DMS79 (cell line): Measurements from ENCODE around the gene FLVCR2.
"Not testable (repeated sequence)": the region's sequence is repeated elsewhere in the genome, so short reads cannot be mapped to it uniquely, and the experiment has no call there.

Source experiments
- DNase-seq: peaks from one replicate; lab custom pipeline; 2025; lab: John Stamatoyannopoulos, UW

FLVCR2 gene

DNA sequence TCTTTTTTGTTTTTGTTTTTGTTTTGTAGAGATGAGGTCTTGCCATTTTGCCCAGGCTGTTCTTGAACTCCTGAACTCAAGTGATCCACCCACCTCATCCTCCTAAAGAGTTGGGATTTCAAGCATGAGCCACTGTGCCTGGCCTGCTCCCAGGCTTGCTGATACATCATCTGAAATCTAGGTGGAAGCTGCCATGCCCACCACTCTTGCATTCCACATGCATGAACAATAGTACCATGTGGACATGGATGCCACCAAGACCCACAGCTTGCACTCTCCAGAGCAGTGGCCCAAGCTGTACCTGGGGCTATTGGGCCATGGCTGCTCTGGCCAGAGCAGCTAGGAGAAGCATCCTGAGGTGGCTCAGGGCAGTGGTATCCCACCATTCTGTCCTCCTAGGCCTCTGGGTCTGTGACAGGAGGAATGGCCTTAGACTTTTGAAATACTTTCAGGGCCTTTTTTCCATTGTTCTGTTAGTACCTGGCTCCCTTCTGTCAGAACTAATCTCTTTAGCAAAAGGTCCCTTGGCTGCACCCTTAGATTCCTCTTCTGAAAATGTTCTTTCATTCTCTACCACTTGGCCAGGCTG is 13.7 kb downstream of the FLVCR2 start:
- no peak for DNase-seq

DNA sequence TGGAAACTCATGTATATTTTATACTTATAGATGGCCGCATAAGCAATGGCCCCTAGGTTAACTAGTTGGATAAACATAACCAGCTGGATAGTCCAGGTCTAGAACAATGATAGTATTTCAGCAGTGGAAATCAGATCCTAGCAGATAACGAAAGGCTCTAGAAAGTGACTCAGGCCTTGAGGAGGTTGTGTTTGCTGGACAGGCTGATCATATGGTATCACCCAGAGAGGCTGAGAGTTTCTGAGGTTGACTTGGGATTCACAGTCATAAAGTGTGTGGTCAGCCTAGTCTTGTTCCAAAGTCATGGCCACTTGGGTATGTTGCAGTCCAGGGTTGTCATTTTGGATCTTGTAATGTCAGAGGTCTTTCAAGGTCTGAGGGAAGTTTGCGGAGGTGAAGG is 16.8 kb downstream of the FLVCR2 start:
- no peak for DNase-seq

DNA sequence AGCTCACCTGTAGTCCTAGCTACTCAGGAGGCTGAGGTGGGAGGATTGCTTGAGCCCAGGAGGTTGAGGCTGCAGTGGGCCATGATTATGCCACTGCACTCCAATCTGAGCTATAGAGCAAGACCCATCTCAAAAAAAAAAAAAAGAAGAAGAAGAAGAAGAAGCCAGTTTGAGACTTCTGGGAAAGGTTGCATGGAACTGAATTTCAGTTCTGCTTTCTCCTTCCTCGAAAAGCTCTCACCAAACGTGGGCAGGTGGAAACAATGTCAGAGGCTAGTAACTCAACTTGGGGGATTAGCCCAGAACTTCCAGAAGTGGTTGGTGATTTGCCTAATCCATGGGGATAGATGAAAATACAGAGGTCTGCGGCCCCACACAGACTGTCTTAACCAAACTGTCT is 18.7 kb downstream of the FLVCR2 start:
- DNase-seq, result no peak

DNA sequence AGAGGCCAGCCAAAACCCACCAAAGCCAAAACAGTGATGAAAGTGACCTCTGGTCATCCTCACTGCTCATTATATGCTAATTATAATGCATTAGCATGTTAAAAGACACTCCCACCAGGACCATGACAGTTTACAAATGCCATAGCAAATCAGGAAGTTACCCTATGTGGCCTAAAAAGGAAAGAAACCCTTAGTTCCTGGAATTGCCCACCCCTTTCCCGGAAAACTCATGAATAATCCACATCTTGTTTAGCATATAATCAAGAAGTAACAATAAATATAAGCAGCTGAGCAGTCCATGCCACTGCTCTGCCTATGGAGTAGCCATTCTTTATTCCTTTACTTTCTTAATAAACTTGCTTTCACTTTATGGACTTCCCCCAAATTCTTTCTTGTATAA is 21.7 kb downstream of the FLVCR2 start:
- DNase-seq, result not testable (repeated sequence)

DNA sequence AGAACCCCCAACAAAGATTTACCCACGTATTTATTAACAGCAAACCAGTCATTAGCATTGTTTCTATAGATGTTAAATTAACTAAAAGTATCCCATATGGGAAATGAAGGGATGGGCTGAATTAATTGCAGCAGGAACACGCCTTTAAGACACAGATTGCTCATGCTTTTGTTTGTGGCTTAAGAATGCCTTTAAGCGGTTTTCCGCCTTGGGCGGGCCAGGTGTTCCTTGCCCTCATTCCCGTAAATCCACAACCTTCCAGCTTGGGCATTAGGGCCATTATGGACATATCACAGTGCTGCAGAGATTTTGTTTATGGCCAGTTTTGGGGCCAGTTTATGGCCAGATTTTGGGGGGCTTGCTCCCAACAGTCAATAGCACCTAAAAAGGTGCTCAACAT is 22.6 kb downstream of the FLVCR2 start:
- not testable (repeated sequence) for DNase-seq

DNA sequence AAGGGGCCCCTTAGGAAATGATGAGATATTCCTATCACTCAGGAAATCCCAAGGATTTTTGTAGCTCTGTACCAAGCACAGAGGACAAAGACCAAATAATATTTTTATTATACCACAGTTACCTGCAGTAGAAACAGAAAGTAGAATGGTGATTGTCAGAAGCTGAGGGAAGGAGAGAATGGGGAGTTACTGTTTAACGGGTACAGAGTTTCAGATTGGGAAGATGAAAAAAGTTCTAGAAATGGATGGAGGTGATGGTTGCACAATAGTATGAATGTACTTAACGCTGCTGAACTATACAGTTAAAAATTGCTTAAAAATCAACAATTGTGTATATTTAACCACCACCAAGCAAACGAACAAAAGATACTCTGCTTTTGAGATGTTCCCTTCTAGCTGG is 24.1 kb downstream of the FLVCR2 start:
- DNase-seq, result no peak

DNA sequence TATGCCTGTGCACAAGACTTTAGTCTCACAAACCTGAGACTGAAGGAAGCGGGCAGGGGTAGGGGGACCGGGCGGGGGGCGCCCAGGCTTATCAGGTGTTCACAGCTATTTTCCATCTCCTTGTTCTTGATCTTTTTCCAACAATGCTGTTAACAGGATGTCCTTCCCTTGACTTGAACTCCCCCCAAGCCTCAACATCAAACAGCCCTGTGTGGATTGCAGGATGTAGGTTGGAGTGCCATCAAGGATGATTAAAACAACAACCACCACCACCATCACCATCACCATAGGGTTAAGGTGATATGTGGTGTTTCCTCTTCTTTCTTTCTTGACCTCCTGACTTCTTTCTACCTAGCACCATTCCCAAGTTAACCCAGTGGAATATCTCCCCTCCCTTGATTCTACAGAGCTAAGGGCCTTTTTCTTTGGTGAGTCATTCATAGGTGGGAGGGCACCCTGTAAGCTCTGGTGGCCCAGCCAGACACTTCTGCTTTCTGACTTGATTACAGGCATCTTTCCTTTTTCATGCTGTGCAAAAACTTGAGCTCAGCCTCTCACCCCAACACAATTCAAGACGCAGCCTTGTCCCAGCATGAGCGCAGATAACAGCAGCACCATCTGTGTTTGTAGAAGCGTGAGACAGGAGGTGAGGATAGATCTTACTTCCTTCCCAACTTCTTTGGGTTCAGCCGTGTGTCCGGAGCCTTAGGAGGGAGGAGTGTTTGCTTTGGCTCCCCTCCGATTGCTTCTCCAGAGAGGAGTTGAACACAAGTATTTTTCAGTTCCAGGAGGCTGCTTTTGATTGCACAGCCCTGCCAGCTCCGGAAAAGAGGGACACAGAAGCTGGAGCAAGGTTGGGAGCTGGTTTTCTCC is 26.8 kb downstream of the FLVCR2 start:
- peak; percentile 74 for DNase-seq

DNA sequence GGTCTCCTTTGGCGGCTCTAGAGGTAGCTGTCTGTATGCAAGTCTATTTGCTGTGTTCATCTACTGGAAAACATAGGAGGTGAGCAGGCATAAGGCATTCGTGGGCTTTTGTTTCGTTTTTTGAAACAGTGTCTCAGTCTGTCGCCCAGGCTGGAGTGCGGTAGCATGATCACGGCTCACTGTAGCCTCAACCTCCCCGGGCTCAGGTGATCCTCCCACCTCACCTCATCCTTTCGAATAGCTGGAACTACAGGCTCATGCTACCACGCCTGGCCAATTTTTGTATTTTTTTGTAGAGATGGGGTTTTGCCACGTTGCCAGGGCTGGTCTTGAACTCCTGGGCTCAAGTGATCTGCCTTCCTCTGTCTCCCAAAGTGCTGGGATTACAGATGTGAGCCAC is 27.5 kb downstream of the FLVCR2 start:
- DNase-seq, result no peak

DNA sequence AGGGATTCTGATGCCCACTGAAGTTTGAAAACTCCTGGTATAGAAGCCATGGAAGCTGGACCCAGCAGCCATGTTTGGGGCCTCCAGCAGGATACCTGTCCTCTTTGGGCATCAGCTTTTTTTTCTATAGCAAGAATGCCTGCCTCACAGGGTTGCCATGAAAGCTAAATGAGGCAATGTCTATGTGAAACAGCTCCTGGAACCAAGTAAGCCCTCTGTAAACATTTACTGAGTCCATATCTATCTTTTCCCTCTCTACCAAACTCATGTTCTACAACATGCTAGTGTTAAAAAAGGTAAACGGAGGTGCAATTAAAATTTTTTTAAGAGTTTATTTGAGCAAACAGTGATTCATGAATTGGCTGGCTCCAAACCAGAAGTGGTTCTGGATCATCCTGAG is 28.6 kb downstream of the FLVCR2 start:
- no peak for DNase-seq

DNA sequence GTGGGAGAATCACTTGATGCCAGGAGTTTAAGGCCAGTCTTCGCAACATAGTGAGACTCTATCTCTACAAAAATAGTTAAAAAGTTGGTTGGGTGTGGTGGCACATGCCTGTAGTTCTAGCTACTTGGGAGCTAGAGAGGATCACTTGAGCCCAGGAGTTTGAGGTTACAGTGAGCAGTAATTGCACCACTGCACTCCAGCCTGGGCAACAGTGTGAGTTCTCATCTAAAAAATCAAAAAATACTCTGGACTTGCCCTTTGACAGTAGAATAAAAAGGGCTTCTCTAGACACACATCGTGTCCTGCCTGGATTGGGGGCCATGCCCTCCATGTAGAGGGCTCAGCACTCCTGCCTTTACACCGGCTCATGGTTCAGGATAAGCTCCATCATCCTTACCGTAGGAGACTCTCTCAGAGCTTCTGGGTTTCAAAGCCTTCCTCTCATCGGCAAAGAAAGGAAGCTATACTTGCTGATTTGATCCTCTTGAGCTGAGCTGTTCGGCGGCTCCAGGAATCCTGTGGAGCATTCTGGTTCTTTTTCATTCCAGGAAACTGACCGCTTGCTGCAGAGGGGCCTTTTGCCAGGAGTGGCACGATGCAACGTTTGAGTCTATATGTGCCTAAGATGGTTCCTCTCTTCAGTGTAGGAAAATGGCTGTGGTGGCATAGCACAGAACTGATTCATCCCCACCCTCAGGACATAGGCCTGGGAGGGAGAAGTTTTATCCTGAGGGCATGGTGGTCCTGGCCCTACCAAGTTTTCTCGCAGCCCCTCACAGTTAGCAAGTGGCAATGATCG is 29.6 kb downstream of the FLVCR2 start:
- DNase-seq, result no peak

DNA sequence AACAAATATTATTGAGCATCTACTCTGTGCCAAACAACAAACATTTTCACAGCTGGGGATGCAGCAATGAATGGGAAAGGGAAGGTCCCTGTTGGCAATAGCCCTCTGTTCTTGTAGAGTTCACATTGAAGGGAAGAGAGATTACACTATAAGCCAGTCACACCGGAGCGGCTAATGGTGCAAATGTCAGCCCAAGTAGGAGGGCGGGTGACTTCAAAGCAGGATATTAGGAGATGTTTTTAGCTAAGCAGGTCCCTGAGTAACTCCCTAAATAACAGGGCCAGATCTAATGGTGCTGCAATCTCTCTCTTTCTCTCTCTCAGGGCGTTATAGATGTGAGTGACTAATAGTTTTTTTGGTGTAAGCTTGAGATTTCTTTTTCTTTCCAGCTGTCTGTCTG is 30.7 kb downstream of the FLVCR2 start:
- DNase-seq, result no peak

DNA sequence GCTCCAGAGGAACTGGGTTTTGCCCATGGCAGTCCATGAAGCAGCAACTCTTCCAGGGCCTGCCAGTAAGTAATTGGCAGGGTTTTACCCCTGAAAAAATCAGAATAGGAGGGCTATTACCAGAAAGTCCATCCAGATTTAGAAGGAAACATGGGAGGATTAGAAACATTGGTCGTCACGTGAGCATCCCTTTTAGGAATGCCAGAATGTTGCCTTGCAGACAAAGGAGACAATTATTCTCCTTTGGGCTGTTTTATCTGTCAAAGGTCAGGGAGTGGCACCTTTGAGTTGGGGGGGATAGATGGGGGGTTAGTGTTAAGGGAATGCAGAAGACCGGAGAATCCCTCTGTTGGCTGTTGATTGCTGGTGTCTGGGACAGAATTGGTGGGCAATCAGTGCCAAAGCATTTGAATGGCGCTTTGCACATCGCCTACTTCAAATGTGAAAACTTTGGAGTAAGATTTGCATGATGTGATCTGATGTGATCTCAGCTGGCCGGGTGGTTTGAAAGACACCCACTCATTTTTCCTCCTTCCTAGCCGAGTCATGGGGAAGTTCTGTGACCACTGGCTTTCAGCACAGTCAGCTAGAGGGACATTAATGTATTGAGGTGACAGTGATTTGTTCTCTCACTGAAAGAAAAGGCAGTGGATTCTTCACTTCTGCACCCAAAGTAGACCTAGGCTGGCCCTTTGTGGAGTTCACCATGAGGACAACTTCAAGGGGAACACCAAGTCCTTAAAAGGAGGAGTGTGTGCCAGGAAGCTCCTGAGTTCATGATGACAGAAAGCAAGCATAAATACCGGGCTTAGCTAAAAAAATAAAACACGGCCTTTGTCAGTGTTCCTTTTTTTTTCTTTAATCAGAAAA is 31.4 kb downstream of the FLVCR2 start:
- DNase-seq, result no peak

DNA sequence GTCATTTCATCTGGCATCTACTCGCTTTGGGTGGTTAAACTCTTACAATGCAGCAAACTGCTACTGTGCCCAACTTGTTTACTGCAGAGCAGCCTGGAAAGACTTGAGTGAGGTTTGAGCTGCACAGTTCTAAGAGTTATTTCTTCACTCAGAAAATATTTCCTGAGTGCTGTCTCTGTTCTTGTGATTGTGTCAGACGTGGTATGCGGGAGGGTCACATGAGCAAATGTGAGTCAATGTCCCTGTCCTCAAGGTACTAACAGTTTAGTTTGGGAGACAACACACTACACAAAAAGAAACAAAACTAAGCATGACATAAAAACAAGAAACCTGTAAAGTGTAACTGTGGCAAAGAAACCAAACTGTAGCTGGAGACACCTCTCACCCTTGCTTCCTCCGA is 32.4 kb downstream of the FLVCR2 start:
- no peak for DNase-seq

DNA sequence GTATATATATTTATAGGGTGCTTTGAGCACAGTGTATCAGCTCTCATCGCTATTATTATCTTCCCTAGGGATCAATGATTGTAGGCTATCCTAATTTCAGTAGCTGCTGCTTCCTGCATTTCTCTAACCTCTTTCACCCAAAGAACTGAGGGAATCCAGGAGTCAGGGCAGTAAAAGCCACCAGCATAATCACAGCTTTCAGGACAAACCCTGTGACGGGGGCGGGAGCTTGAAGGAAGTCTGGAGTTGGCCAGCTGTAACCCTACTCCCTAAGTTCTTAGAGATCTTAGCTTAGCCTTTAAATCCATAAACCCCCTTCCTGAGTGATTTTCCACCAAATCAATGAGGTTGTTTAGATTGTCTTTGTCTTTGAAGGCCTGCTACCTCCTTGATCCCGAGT is 33.7 kb downstream of the FLVCR2 start:
- DNase-seq, result no peak

DNA sequence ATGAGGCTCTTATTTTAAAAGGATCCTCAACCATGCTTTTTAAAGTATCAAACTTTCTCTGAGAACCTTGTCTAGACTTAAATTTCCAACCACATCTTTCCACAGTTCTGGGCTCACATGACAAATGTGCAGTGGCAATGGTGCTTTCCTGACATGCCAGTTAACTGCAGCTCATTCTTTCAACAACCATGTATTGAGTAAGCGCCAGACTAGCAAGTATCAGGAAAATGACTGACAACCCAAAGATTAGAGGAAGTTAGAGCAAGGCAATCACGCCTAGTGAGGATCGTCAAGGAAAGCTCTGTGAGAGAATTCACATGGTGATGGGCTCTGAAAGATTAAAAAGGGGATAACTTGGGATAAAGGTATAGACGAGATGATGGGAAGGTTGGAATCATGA is 35.8 kb downstream of the FLVCR2 start:
- DNase-seq, result no peak

DNA sequence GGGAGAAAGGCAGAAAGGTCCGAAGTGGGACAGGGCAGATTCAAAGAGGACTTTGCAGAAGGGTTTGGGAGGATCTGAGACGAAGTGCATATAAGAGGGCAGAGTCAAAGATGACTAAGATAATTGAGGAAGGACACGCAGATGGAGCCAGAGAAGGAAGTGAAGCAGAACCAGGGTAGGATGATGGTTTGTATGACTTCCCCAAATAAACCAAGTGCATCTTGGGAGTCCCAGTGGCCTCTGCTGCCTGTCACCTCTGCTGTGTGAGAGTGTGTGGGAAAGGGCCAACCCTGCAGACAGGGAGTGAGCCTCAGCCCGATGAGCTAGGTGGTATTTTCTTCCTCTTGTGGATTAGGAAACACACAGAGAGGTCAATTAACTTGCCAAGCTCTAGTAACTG is 36.8 kb downstream of the FLVCR2 start:
- DNase-seq, result no peak

DNA sequence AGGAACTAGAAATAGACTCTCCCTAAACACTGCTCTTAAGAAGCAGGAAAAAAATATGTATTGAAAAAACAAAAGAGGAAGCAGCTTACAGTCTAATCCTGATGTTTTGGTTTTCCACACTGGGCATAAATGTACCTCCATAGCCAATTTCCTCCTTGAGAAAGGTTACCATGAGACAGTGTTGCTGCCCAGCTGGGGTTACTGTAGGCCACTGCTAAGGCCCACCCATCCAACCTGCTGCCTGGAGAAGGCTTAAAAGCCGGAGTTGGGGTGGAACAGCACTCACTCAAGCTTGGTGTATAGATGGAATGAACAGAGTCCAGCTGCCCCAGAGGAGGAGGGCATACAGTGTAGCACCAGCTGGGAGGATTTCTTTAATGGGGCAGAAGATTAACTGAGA is 41.1 kb downstream of the FLVCR2 start:
- DNase-seq, result no peak

DNA sequence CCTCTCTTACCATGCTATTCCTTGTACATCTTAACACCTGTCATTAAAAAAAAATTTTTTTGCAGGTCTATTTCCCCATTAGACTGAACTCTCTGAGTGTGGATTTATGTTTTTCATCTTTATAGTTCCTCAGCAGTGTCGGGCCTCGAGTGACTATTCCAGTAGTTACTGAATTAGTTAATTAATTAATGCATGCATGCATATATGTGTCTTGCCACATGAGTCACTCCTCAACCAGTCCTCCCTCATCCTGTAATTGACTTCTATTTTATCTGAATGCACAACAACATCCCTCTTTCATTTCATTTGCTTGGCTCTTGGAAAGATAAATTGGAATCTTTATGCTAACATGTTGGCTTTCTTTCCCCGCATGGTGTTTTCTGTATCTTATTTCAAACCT is 46.6 kb downstream of the FLVCR2 start:
- DNase-seq, result no peak

DNA sequence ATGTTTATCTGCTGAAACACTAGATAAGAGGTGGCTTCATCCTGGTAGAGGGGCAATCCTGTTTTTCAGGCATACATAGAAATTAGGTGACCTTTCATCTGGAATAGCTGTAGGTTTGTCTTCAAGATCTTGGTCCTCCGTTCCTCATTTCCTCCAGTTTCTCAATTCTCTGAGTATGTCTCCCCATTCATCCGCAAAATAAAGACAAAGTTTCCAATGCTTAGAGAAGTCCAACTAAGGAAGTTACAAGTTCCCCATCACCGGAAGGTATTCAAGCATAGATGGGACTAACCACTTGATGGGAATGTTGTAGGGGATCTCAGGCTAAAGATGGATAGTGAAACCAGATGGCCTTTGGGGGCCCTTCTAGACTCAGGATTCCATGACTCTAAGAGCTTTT is 48.0 kb downstream of the FLVCR2 start:
- DNase-seq, result no peak

DNA sequence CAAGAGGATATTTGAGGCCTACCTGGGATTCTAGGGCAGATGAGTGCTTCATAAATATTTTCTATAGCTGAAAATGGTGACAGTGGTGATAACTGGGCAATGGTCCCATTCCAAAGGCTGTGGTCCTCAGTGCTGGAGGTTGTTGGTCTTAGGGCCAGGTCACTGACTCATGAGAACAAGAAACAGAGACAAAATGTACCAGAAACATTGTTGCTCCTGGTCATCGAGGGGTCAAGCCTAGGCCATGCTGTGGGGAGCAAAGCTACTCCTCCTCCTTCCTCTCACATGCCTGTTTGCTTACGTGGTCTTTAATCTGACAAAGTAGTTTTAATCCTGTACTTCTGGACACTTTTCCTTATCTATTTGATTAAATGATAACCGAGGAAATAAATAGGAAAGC is 48.4 kb downstream of the FLVCR2 start:
- DNase-seq, result no peak

DNA sequence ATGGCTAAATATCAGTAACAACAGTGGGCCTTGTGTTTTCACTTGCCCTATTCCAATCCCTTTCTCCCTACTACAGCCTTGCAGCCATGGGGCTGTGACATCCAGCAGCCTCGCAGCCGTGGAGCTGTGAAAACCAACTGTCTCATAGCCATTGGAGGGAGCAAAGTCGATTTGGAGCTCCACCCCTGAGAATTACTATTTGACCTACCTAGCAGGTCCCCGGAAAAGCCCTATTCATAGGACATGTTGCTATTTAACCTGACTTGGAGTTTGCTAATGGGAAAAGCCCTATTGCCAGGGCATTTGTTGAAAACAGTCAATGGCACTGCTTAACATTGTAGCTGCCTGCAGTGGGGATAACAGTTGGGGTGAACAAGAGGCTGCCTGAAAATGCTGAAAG is 49.0 kb downstream of the FLVCR2 start:
- DNase-seq, result no peak

DNA sequence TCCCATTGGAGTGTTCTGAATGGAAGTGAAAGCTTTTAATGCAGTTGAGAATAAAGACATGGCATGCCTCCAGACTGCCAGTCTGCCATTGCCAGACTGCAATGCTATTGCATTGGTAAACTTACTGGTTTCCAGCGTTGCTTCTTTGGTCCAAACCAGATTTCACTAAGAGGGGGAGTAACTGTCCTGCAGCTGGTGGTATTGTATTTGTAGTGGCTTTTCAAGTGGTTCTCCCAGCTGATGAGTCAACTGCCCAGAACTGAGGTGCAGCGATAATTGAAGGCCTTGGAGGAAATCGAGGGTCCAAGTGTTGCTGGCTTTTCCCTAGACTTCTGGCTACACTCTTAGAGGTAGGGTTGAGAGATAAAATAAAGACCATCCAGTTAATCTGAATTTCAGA is 50.4 kb downstream of the FLVCR2 start:
- peak; percentile 97 for DNase-seq
